HepG2 (cell line): ENCODE data around the gene NID1. TPM values are rescaled to one million over a fixed set of nuclear protein-coding genes. Genes with fewer than 3 reads are reported as not detected.

Experiments used
- ATAC-seq: fragments of 200-7000 bp; cut with Tn5 transposase; 3 replicates; pipeline ENCODE4 v1.9.1; 2020; ENCODE audit warnings: mild to moderate bottlenecking, moderate library complexity
- BruUV-seq: library from RNA; stranded (reverse); fragments of 400-500 nt; replicated peaks from 2 replicates; lab custom pipeline; 2021; lab: Mats Ljungman, UMichigan
- CTCF ChIA-PET: fragments of 300-600 bp; formaldehyde crosslinking; extraction: SDS; loops from one replicate; lab custom pipeline; 2021; ENCODE audit warnings: low total read pairs, inconsistent platforms, low intra/inter-chr PET ratio; lab: Yijun Ruan, JAX
- POLR2A ChIA-PET: fragments of 350-600 bp; sonication (Branson Sonifier 250); formaldehyde crosslinking; loops from one replicate; lab custom pipeline; 2020; ENCODE audit warnings: antibody characterized with exemption, inconsistent platforms; lab: Yijun Ruan, JAX
- DNase-seq: peaks from one replicate; pipeline ENCODE4 v3.0.0-alpha.2; 2015; ENCODE audit warnings: low spot score
- FAIRE-seq: peaks from 3 replicates; lab custom pipeline; 2011; peaks lifted over from hg19 to GRCh38; lab: Jason Lieb, UNC
- H2AFZ ChIP-seq: one replicate; pipeline ENCODE4 v1.6.1; 2011; ENCODE audit warnings: low read length, inconsistent platforms
- H3K27ac ChIP-seq: fragments of 300-600 bp; 3 replicates; pipeline ENCODE4 v1.8.0; 2011; ENCODE audit warnings: mixed run types, mild to moderate bottlenecking, mixed read lengths, low read length, inconsistent platforms; ENCODE audit not compliant: insufficient read depth; ENCODE audit errors: extremely low read length
- H3K27me3 ChIP-seq, 2 experiments: fragments of 200-600 bp in 1 of 2; 2 replicates in 1 of 2; 3 replicates in 1 of 2; pipeline versions ENCODE4 v1.6.0 to v1.8.0; 2011; ENCODE audit warnings: low read length in 2 of 2, mild to moderate bottlenecking in 2 of 2, moderate library complexity in 2 of 2, inconsistent platforms in 1 of 2; ENCODE audit not compliant: insufficient read depth in 2 of 2, control insufficient read depth in 1 of 2
- H3K36me3 ChIP-seq, 2 experiments: fragments of 200-600 bp in 1 of 2; replicated peaks in 1 of 2; 2 replicates in 1 of 2; 3 replicates in 1 of 2; pipeline versions ENCODE4 v1.5.1 to v1.8.0; 2011; ENCODE audit warnings: low read length in 2 of 2, inconsistent platforms in 1 of 2; ENCODE audit not compliant: insufficient read depth in 2 of 2, control insufficient read depth in 1 of 2
- H3K4me1 ChIP-seq: 2 replicates; pipeline ENCODE4 v1.5.1; 2012; ENCODE audit warnings: low read length, inconsistent platforms; ENCODE audit not compliant: insufficient read depth
- H3K4me2 ChIP-seq: 2 replicates; pipeline ENCODE4 v1.6.0; 2011; ENCODE audit warnings: low read depth, low read length, inconsistent platforms
- H3K4me3 ChIP-seq, 3 experiments: fragments of 200-600 bp in 1 of 3; sonication (generic), shearing (Covaris generic) in 1 of 3; replicated peaks in 1 of 3; 2 replicates each; pipeline ENCODE4 v1.5.1; 2011 to 2016; ENCODE audit warnings: low read length in 3 of 3, inconsistent platforms in 2 of 3, low read depth in 2 of 3, mild to moderate bottlenecking in 2 of 3, control low read depth in 1 of 3, mixed read lengths in 1 of 3; ENCODE audit not compliant: insufficient read depth in 1 of 3
- H3K79me2 ChIP-seq: one replicate; pipeline ENCODE4 v1.6.1; 2011; ENCODE audit warnings: low read length, inconsistent platforms; ENCODE audit not compliant: insufficient read depth
- H3K9ac ChIP-seq: 2 replicates; pipeline ENCODE4 v1.6.0; 2011; ENCODE audit warnings: mild to moderate bottlenecking, low read depth, low read length, inconsistent platforms; ENCODE audit not compliant: insufficient read depth
- H3K9me3 ChIP-seq: 2 replicates; pipeline ENCODE4 v1.5.1; 2012; ENCODE audit warnings: mild to moderate bottlenecking, low read length
- H4K20me1 ChIP-seq: 2 replicates; pipeline ENCODE4 v1.6.0; 2011; ENCODE audit warnings: inconsistent platforms, mild to moderate bottlenecking, low read length, moderate library complexity; ENCODE audit not compliant: insufficient read depth
- CHD2 ChIP-seq: IDR thresholded peaks from 2 replicates; pipeline ENCODE4 v1.6.1; 2011; ENCODE audit warnings: low read depth, low read length, improper control_type of control experiment
- KLF11 ChIP-seq: IDR thresholded peaks from 2 replicates; pipeline ENCODE4 v1.6.1; 2016; ENCODE audit warnings: missing compliant biosample characterization
- POLR2G ChIP-seq: fragments of 200-400 bp; formaldehyde crosslinking; IDR thresholded peaks from 2 replicates; pipeline ENCODE4 v1.6.1; 2018; ENCODE audit warnings: mild to moderate bottlenecking, low read depth, low read length, moderate library complexity
- ZFYVE20 ChIP-seq: sonication (generic); formaldehyde crosslinking; IDR thresholded peaks from 2 replicates; pipeline ENCODE4 v1.8.0; 2023; ENCODE audit warnings: low read depth, mild to moderate bottlenecking, moderate library complexity, missing genetic modification reagents, borderline replicate concordance
- WGBS: methylation state at CpG from one replicate; pipeline ENCODE4 v1.1.6; 2017; ENCODE audit warnings: low lambda C conversion rate; 5-methylcytosine and 5-hydroxymethylcytosine counted together
- in situ Hi-C: cut with HindIII; loops from 2 replicates; pipeline ENCODE4 v1.10.0; 2017; ENCODE audit warnings: low pct_unique_long_range_greater_than_20kb; ENCODE audit not compliant: extremely low pct_ligation_motif_present
- intact Hi-C: fragments of 100-400 bp; cut with micrococcal nuclease; formaldehyde crosslinking; loops from one replicate; pipeline ENCODE4 v1.10.0; 2022; ENCODE audit not compliant: unreplicated experiment
- polyA plus RNA-seq, 8 experiments: library from polyadenylated mRNA; depleted of rRNA in 3 of 8; stranded (reverse) in 7 of 8; unstranded in 1 of 8; fragments of >200 nt; fragmentation: Illumina TruSeq in 4 of 8; extraction: Trizol in 4 of 8; gene quantifications; 2 replicates each; pipeline versions ENCODE4 v1.2.1 to v1.2.3, GENCODE V29; 2011 to 2016; ENCODE audit warnings: low read depth in 4 of 8, missing spikeins in 1 of 8, mixed read lengths in 1 of 8; ENCODE audit not compliant: insufficient read depth in 1 of 8
- total RNA-seq, 5 experiments: library from RNA; depleted of rRNA; stranded (reverse); fragments of >200 nt; fragmentation: Illumina TruSeq; extraction: Trizol; gene quantifications; 2 replicates each; pipeline ENCODE4 v1.2.3, GENCODE V29; 2016; ENCODE audit warnings: low read depth in 1 of 5
- TF ChIP-seq, protein P1 (sequence below), 2 experiments: sonication (generic) in 1 of 2; formaldehyde crosslinking in 1 of 2; IDR thresholded peaks; 2 replicates each; pipeline versions ENCODE4 v1.4.0 to v1.6.1; 2018 to 2020; ENCODE audit warnings: missing genetic modification reagents in 2 of 2, borderline replicate concordance in 1 of 2, low read depth in 1 of 2, mild to moderate bottlenecking in 1 of 2, missing biosample characterization in 1 of 2

The NID1 gene
- total and polyA plus RNA-seq, 2 of the 13 experiments (the other 11 are each of a cell fraction or from before 2014, with no cell fraction given): 50.2 to 56.1 TPM

DNA sequence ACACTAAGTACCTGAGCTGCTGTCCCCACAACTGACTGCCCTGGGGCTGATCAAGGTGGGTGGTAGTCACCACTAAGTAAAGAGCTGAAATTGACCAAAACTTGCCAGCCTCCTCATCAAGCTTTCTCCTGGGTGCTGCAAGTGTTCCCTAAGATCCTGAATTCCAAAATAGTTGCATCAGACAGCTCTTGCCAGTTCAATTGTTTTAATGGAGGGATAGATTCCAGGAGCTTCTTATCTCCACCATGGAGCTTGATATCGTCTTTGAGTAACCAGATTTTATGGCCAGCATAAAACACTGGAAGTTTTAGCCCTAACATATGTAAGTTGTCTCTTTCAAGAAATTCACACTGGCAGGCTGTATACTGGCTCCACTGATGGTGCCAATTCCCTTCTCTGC is 90.3 kb downstream of the NID1 start:
- no peak overlapping the region for H3K9ac ChIP-seq
- WGBS: 100% methylated on average over 1 of the region's 1 CpG
- H3K4me2 ChIP-seq: no peak overlapping the region
- no peaks in the 10 kb centered on the region for H3K27me3 ChIP-seq
- no peaks in the 10 kb centered on the region for H4K20me1 ChIP-seq
- ATAC-seq (no peak), DNase-seq (no peak), FAIRE-seq (no peak)
- H3K4me1 ChIP-seq: peaks cover 7% of the 10 kb centered on the region
- no peak overlapping the region for H2AFZ ChIP-seq
- intact Hi-C loops (no loop called here), in situ Hi-C loops (loop anchor here (10.0 kb wide), 1 partner anchor 110 kb away; the partner anchor contains the start of gene LYST)
- TF ChIP-seq KLF11 (CRISPR knock-in tag) (no peak), POLR2G (0 out of 2 replicates have a peak, but pooled peaks have one; percentile 10), ZFYVE20 (CRISPR knock-in tag) (no peak), CHD2 (no peak)
- TF ChIP-seq, protein P1, sequence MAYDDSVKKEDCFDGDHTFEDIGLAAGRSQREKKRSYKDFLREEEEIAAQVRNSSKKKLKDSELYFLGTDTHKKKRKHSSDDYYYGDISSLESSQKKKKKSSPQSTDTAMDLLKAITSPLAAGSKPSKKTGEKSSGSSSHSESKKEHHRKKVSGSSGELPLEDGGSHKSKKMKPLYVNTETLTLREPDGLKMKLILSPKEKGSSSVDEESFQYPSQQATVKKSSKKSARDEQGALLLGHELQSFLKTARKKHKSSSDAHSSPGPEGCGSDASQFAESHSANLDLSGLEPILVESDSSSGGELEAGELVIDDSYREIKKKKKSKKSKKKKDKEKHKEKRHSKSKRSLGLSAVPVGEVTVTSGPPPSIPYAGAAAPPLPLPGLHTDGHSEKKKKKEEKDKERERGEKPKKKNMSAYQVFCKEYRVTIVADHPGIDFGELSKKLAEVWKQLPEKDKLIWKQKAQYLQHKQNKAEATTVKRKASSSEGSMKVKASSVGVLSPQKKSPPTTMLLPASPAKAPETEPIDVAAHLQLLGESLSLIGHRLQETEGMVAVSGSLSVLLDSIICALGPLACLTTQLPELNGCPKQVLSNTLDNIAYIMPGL (CRISPR knock-in tag; IDR thresholded peaks at IDR 0.05; ENCODE audit: borderline replicate concordance in 1 of 2, low read depth in 1 of 2): no peak
- H3K9me3 ChIP-seq: no peaks in the 10 kb centered on the region
- no peaks in the 10 kb centered on the region for H3K79me2 ChIP-seq
- H3K27ac ChIP-seq: no peak overlapping the region
- CTCF ChIA-PET: no interaction called here
- POLR2A ChIA-PET: interaction anchor here (1.2 kb wide), 1 partner anchor 89 kb away, joined by 3 read pairs; no protein-coding TSS in a partner anchor
- H3K36me3 ChIP-seq: peaks cover 17 to 37% of the 10 kb centered on the region in 2 experiments; a peak in 4 of 5 replicates
- BruUV-seq: no TSS peak
- H3K4me3 ChIP-seq: no peak overlapping the region
